Neural progenitor cell (in vitro differentiated cells): ENCODE data around the gene ELF1. TPM values are rescaled to one million over a fixed set of nuclear protein-coding genes. Genes with fewer than 3 reads are reported as not detected.

ENCODE experiments used
- DNase-seq: peaks from one replicate; pipeline ENCODE4 v3.0.0-alpha.2; 2016; ENCODE audit warnings: low spot score
- H2AFZ ChIP-seq: fragments of 200-600 bp; sonication (generic); replicated peaks from 2 replicates; pipeline ENCODE4 v1.6.1; 2016; ENCODE audit warnings: antibody characterized with exemption
- H3F3A ChIP-seq: fragments of 200-600 bp; sonication (generic); 2 replicates; pipeline ENCODE4 v1.6.1; 2016; ENCODE audit warnings: antibody characterized with exemption, low read depth
- H3K27ac ChIP-seq: fragments of 200-600 bp; sonication (generic); 2 replicates; pipeline ENCODE4 v1.5.1; 2016; ENCODE audit warnings: mild to moderate bottlenecking
- H3K27me3 ChIP-seq: fragments of 200-600 bp; sonication (generic); 2 replicates; pipeline ENCODE4 v1.6.1; 2016; ENCODE audit warnings: mild to moderate bottlenecking, moderate library complexity
- H3K36me3 ChIP-seq: fragments of 200-600 bp; sonication (generic); 2 replicates; pipeline ENCODE4 v1.5.1; 2016
- H3K4me1 ChIP-seq: fragments of 200-600 bp; sonication (generic); 2 replicates; pipeline ENCODE4 v1.6.1; 2016; ENCODE audit warnings: mixed run types
- H3K4me2 ChIP-seq: fragments of 200-600 bp; sonication (generic); 2 replicates; pipeline ENCODE4 v1.6.1; 2016
- H3K4me3 ChIP-seq: fragments of 200-600 bp; sonication (generic); 2 replicates; pipeline ENCODE4 v1.5.1; 2016
- H3K79me2 ChIP-seq: fragments of 200-600 bp; sonication (generic); 2 replicates; pipeline ENCODE4 v1.6.1; 2016; ENCODE audit warnings: low read depth
- H3K9ac ChIP-seq: fragments of 200-600 bp; sonication (generic); 2 replicates; pipeline ENCODE4 v1.6.1; 2016
- H3K9me3 ChIP-seq: fragments of 200-600 bp; sonication (generic); 2 replicates; pipeline ENCODE4 v1.5.1; 2016; ENCODE audit warnings: low read depth
- H4K20me1 ChIP-seq: fragments of 200-600 bp; sonication (generic); 2 replicates; pipeline ENCODE4 v1.6.1; 2016; ENCODE audit warnings: low read depth
- H3K27ac Mint-ChIP-seq: 3 replicates; pipeline ENCODE4 v1.8.0; 2021; ENCODE audit warnings: mixed read lengths
- H3K27me3 Mint-ChIP-seq: 2 replicates; pipeline ENCODE4 v1.8.0; 2022; ENCODE audit warnings: low read depth, mild to moderate bottlenecking, inconsistent platforms, moderate library complexity, mixed read lengths; ENCODE audit not compliant: insufficient read depth
- H3K36me3 Mint-ChIP-seq: 3 replicates; pipeline ENCODE4 v1.8.0; 2021; ENCODE audit warnings: mixed read lengths
- H3K4me1 Mint-ChIP-seq: 3 replicates; pipeline ENCODE4 v1.8.0; 2021; ENCODE audit warnings: mixed read lengths
- H3K4me3 Mint-ChIP-seq: 3 replicates; pipeline ENCODE4 v1.8.0; 2021; ENCODE audit warnings: mild to moderate bottlenecking, moderate library complexity, mixed read lengths
- H3K9me3 Mint-ChIP-seq: 3 replicates; pipeline ENCODE4 v1.8.0; 2020; ENCODE audit warnings: mixed read lengths
- EZH2 ChIP-seq: fragments of 200-600 bp; sonication (generic); IDR thresholded peaks from 2 replicates; pipeline ENCODE4 v1.6.1; 2017; ENCODE audit warnings: antibody characterized with exemption, mild to moderate bottlenecking, moderate library complexity
- EZH2phosphoT487 ChIP-seq: fragments of 200-600 bp; sonication (generic); IDR thresholded peaks from 2 replicates; pipeline ENCODE4 v1.6.1; 2017; ENCODE audit warnings: antibody characterized with exemption
- total RNA-seq: library from RNA; depleted of rRNA; stranded (reverse); fragments of >200 nt; gene quantifications from 2 replicates; pipeline ENCODE4 v1.2.3, GENCODE V29; 2015; ENCODE audit warnings: low replicate concordance
- TF ChIP-seq, protein P1 (sequence below): fragments of 200-600 bp; sonication (generic); IDR thresholded peaks from 2 replicates; pipeline ENCODE4 v1.5.1; 2017; ENCODE audit warnings: antibody characterized with exemption, mild to moderate bottlenecking

ELF1 gene
- total RNA-seq, 1 donor from 2014 or later = 9.3 TPM

DNA sequence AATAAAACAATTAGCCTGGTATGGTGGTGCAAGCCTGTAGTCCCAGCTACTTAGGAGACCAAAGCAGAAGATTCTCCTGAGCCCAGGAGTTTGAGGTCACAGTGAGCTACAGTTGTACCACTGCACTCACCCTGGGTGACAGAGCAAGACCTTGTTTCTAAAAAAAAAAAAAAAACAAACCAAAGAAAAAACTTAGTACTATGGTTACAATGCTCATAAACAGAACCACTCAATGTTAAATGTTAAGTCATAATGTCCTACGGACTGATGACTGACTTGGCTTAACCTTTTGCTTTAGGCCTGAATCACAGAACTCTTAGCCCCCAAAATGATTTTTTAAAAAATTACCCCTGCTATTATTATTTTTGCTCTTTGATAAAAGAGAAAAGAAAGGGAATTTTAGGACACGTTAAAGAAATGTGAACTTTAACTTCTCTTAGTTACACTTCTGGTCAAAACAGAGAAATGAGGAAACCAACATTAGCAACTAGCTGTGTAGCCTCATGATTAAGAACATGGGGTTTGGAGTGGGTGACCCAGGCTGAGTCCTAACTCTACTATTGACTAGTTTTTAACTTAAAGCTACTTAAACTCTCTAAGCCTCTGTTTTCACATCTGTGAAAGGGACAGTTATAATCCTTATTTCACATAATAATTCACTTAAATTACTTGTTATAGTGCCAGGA, 13.7 kb upstream of the ELF1 start:
- Histone ChIP-seq H3K79me2 (no peaks in the 10 kb centered on the region), H3K4me2 (no peak overlapping the region), H3K9me3 (no peaks in the 10 kb centered on the region), H3K36me3 (no peaks in the 10 kb centered on the region), H2AFZ (no peak overlapping the region), H3K27ac (no peak overlapping the region), H3K4me1 (no peaks in the 10 kb centered on the region), H4K20me1 (no peaks in the 10 kb centered on the region), H3K4me3 (no peak overlapping the region), H3K9ac (no peak overlapping the region), H3K27me3 (no peaks in the 10 kb centered on the region), H3F3A (no peaks in the 10 kb centered on the region)
- no peak for DNase-seq
- TF ChIP-seq EZH2 (no peak), EZH2phosphoT487 (no peak)
- TF ChIP-seq, protein P1, sequence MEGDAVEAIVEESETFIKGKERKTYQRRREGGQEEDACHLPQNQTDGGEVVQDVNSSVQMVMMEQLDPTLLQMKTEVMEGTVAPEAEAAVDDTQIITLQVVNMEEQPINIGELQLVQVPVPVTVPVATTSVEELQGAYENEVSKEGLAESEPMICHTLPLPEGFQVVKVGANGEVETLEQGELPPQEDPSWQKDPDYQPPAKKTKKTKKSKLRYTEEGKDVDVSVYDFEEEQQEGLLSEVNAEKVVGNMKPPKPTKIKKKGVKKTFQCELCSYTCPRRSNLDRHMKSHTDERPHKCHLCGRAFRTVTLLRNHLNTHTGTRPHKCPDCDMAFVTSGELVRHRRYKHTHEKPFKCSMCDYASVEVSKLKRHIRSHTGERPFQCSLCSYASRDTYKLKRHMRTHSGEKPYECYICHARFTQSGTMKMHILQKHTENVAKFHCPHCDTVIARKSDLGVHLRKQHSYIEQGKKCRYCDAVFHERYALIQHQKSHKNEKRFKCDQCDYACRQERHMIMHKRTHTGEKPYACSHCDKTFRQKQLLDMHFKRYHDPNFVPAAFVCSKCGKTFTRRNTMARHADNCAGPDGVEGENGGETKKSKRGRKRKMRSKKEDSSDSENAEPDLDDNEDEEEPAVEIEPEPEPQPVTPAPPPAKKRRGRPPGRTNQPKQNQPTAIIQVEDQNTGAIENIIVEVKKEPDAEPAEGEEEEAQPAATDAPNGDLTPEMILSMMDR = no peak
- H3K4me1 Mint-ChIP-seq = no peaks in the 10 kb centered on the region
- no peaks in the 10 kb centered on the region for H3K9me3 Mint-ChIP-seq
- H3K27me3 Mint-ChIP-seq = no peaks in the 10 kb centered on the region
- H3K36me3 Mint-ChIP-seq = no peaks in the 10 kb centered on the region
- no peak overlapping the region for H3K4me3 Mint-ChIP-seq
- no peak overlapping the region for H3K27ac Mint-ChIP-seq

DNA sequence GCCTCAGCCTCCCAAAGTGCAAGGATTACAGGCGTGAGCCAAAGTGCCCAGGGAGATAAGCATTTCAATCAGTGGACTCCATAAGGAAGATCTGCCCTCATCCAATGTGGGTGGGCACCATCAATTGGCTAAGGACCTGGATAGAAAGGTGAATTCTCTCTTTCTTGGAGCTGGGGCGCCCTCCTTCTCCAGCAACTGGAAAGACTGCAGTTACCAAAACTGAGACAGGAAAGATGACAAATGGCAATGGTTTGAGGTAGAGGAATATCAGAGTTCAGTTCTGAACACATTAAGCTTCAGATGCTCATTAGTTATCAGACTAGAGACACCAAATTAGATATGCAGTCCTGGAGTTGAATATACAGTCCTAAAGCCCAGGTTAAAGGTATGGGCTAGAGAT, 10.5 kb upstream of the ELF1 start:
- no peaks in the 10 kb centered on the region for H3K36me3 ChIP-seq
- H3K4me3 ChIP-seq = no peak overlapping the region
- no peaks in the 10 kb centered on the region for H3F3A ChIP-seq
- no peaks in the 10 kb centered on the region for H3K27me3 Mint-ChIP-seq
- DNase-seq = peak; percentile 25
- H3K9me3 Mint-ChIP-seq = no peaks in the 10 kb centered on the region
- no peaks in the 10 kb centered on the region for H3K9me3 ChIP-seq
- H3K4me3 Mint-ChIP-seq = no peak overlapping the region
- H3K4me1 ChIP-seq = no peaks in the 10 kb centered on the region
- H3K27ac ChIP-seq = no peak overlapping the region
- no peaks in the 10 kb centered on the region for H3K27me3 ChIP-seq
- no peak overlapping the region for H3K4me2 ChIP-seq
- H3K27ac Mint-ChIP-seq = no peak overlapping the region
- no peaks in the 10 kb centered on the region for H4K20me1 ChIP-seq
- no peak overlapping the region for H3K9ac ChIP-seq
- TF ChIP-seq, protein P1 = peak; percentile 49
- TF ChIP-seq EZH2 = no peak
- peaks cover 1% of the 10 kb centered on the region for H3K36me3 Mint-ChIP-seq
- no peaks in the 10 kb centered on the region for H3K79me2 ChIP-seq
- H2AFZ ChIP-seq = no peak overlapping the region
- H3K4me1 Mint-ChIP-seq = no peaks in the 10 kb centered on the region

DNA sequence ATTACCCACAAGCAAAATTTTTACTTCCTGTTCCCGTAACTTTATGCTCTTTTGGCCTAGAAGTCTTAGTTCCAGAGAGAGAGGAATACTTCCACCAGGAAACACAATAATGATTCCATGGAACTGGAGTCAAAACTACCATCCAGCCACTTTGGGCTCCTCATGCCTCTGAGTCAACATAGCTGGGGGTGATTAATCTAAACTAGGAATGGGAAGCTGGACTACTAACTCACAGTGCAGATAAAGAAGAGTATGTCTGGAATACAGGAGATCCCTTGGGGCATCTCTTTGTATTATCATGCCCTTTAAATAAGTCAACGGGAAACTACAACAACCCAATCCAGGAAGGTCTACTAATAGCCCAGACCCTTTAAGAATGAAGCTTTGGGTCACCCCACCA, 8.9 kb upstream of the ELF1 start:
- H3K27ac ChIP-seq = no peak overlapping the region
- H2AFZ ChIP-seq = no peak overlapping the region
- Mint-ChIP-seq H3K9me3 (no peaks in the 10 kb centered on the region), H3K4me1 (no peaks in the 10 kb centered on the region), H3K27ac (no peak overlapping the region), H3K36me3 (peaks cover 1% of the 10 kb centered on the region), H3K4me3 (no peak overlapping the region), H3K27me3 (no peaks in the 10 kb centered on the region)
- no peak overlapping the region for H3K4me3 ChIP-seq
- H3K9ac ChIP-seq = no peak overlapping the region
- H3K79me2 ChIP-seq = no peaks in the 10 kb centered on the region
- no peaks in the 10 kb centered on the region for H3F3A ChIP-seq
- H3K4me2 ChIP-seq = no peak overlapping the region
- H4K20me1 ChIP-seq = no peaks in the 10 kb centered on the region
- DNase-seq = no peak
- no peaks in the 10 kb centered on the region for H3K4me1 ChIP-seq
- H3K27me3 ChIP-seq = no peaks in the 10 kb centered on the region
- no peaks in the 10 kb centered on the region for H3K9me3 ChIP-seq
- no peaks in the 10 kb centered on the region for H3K36me3 ChIP-seq
- no peak for TF ChIP-seq EZH2
- TF ChIP-seq EZH2phosphoT487 = no peak
- TF ChIP-seq, protein P1 = no peak
